Transverse colon (tissue), 4 donors: ENCODE measurements around the gene RUSC1. TPM values are rescaled to one million over a fixed set of nuclear protein-coding genes. Genes with fewer than 3 reads are reported as not detected.

Experiments used
- DNase-seq: peaks from one replicate; pipeline ENCODE4 v3.0.0-alpha.2; 2019
- H3K27ac ChIP-seq, 4 donors: fragments of 200-600 bp; sonication (generic); 2 replicates each; pipeline ENCODE4 v1.5.1; 2016 to 2018; ENCODE audit warnings: inconsistent platforms in 4 of 4
- H3K27me3 ChIP-seq: fragments of 200-600 bp; sonication (generic); 2 replicates; pipeline ENCODE4 v1.5.1; 2017; ENCODE audit warnings: inconsistent platforms
- H3K36me3 ChIP-seq, 4 donors: fragments of 200-600 bp; sonication (generic); 2 replicates each; pipeline ENCODE4 v1.5.1; 2017 to 2019; ENCODE audit warnings: inconsistent platforms in 4 of 4
- H3K4me1 ChIP-seq, 4 donors: fragments of 200-600 bp; sonication (generic); 2 replicates each; pipeline ENCODE4 v1.5.1; 2017 to 2020; ENCODE audit warnings: inconsistent platforms in 4 of 4
- H3K4me3 ChIP-seq, 4 donors: fragments of 200-600 bp; sonication (generic); 1 replicate in 1 of 4; 2 replicates in 3 of 4; pipeline versions ENCODE4 v1.5.1 to v1.6.1; 2017 to 2019; ENCODE audit warnings: inconsistent platforms in 4 of 4
- H3K9me3 ChIP-seq, 2 donors: fragments of 200-600 bp; sonication (generic); 2 replicates each; pipeline ENCODE4 v1.5.1; 2017 to 2019; ENCODE audit warnings: inconsistent platforms in 2 of 2
- CTCF ChIP-seq, 5 experiments: fragments of 200-600 bp in 3 of 5; fragments of 450-650 bp in 2 of 5; sonication (generic) in 3 of 5; IDR thresholded peaks; 1 replicate in 2 of 5; 2 replicates in 3 of 5; pipeline ENCODE4 v1.5.1; 2016 to 2017; ENCODE audit warnings: antibody characterized with exemption in 5 of 5, inconsistent platforms in 3 of 5, mild to moderate bottlenecking in 2 of 5, moderate library complexity in 1 of 5
- EP300 ChIP-seq: sonication (generic); formaldehyde crosslinking; IDR thresholded peaks from one replicate; pipeline ENCODE4 v1.6.1; 2017; ENCODE audit warnings: antibody characterized with exemption, low read depth
- POLR2A ChIP-seq: fragments of 450-650 bp; IDR thresholded peaks from one replicate; pipeline ENCODE4 v1.6.1; 2016; ENCODE audit warnings: antibody characterized with exemption, mild to moderate bottlenecking, moderate library complexity
- POLR2AphosphoS5 ChIP-seq, 3 donors: sonication (generic); formaldehyde crosslinking; IDR thresholded peaks; one replicate each; pipeline ENCODE4 v1.6.1; 2016; ENCODE audit warnings: antibody characterized with exemption in 3 of 3
- WGBS, 2 donors: methylation state at CpG; one replicate each; pipeline ENCODE4 v1.1.5; 2018; ENCODE audit warnings: low coverage in 1 of 2; 5-methylcytosine and 5-hydroxymethylcytosine counted together
- in situ Hi-C, 4 donors: fragments of 200-750 bp; cut with MboI; loops; one replicate each; pipeline versions ENCODE4 v1.15.0 to v1.15.1; 2017; ENCODE audit warnings: low sequenced_read_pairs in 3 of 4, low pct_ligation_motif_present in 1 of 4, low pct_unique_long_range_greater_than_20kb in 1 of 4
- intact Hi-C: fragments of 100-400 bp; cut with DNase I; formaldehyde crosslinking; loops from one replicate; pipeline ENCODE4 v1.15.1; 2023; ENCODE audit warnings: low total_unique reads
- total RNA-seq, 4 donors: library from RNA; depleted of rRNA; stranded (reverse); fragments of >200 nt; gene quantifications; one replicate each; pipeline ENCODE4 v1.1.0, GENCODE V29; 2016

The RUSC1 gene
- total RNA-seq, 4 donors from 2014 or later, result 43.4 to 121 (median 65.5) TPM

- Histone ChIP-seq H3K36me3 (no peaks in the 10 kb centered on the region), H3K9me3 (no peaks in the 10 kb centered on the region), H3K27ac (peak within 1 kb of the TSS; percentile 85 to 86 (median 85)), H3K27me3 (no peaks in the 10 kb centered on the region), H3K4me3 (peak within 1 kb of the TSS; percentile 56 to 90 (median 70)), H3K4me1 (peaks cover 7 to 28% (median 23%) of the 10 kb centered on the region in 4 donors)
- no peak for TF ChIP-seq EP300
- peak; percentile 11 to 79 (median 58) for TF ChIP-seq CTCF (IDR thresholded peaks at IDR 0.05)
- TF ChIP-seq POLR2A, result no peak
- TF ChIP-seq POLR2AphosphoS5 (IDR thresholded peaks at IDR 0.05), result peak in 1 of 3 donors; percentile 9
- peak; percentile 99 for DNase-seq
- intact Hi-C loops (loop anchor here (5.0 kb wide), 1 partner anchor 45 kb away; the partner anchor contains the start of gene RUSC1), in situ Hi-C loops (loop anchor here in 3 of 4 donors (5.0 to 10.0 kb wide), 2 partner anchors 45 to 48 kb away; partner anchors contain the start of gene RUSC1 (in 3 of the 3))
- 1 to 8% methylated on average over 6 to 50 of the region's 68 CpGs for WGBS, 2 donors
Observed at GRCh38 chr1:155277070-155277901, 43.4 kb upstream of the RUSC1 start, which contains the start of gene HCN3. HCN3 (plus strand) TSS chr1:155277463; CDS start chr1:155277591, 128 bp downstream.

GRCh38 chr1:155277902-155278688, 42.6 kb upstream of the RUSC1 start:
- 0% methylated on average over 27 of the region's 29 CpGs; no CpG with 5 or more reads in 1 of the 2 donors for WGBS, 2 donors

DNA sequence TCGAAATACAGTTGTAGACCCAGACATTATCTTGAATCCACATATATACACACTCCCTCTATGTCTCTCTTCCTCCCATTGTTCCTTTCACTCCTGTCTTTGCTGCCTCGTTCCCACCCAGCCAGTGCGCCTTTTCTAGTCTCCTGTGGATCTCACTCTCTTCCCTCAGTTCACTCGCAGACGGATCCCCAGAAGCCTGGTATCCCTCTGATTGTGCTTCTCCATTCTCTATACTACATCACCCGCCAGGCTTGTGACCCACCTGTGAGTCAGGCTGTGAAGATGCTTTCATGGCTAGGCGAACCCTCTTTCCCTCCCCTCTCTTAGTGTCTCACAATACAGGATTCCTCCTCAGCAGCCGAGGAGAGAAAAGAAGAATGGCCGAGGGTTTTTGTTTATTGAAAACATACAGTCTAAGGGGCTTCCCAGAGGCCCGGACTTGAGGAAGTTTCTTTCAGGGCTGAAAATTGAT, 42.0 kb upstream of the RUSC1 start:
- no peak for DNase-seq
- no peak for TF ChIP-seq POLR2AphosphoS5 (IDR thresholded peaks at IDR 0.05)
- TF ChIP-seq POLR2A, result no peak
- TF ChIP-seq EP300, result no peak
- peak in 2 of 5 experiments; percentile 0 to 2 for TF ChIP-seq CTCF (IDR thresholded peaks at IDR 0.05)
- Histone ChIP-seq H3K27me3 (no peaks in the 10 kb centered on the region), H3K4me1 (peaks cover 5 to 22% (median 18%) of the 10 kb centered on the region in 4 donors), H3K9me3 (no peaks in the 10 kb centered on the region), H3K27ac (peak overlapping the region in 1 of 4 donors; percentile 86), H3K4me3 (peak overlapping the region in 1 of 4 donors; percentile 90), H3K36me3 (no peaks in the 10 kb centered on the region)
- intact Hi-C loops (loop anchor here (5.0 kb wide), 1 partner anchor 44 kb away; the partner anchor contains the start of gene RUSC1), in situ Hi-C loops (loop anchor here in 3 of 4 donors (5.0 to 10.0 kb wide), 2 partner anchors 44 to 46 kb away; partner anchors contain the start of gene RUSC1 (in 3 of the 3))
- 59 to 63% methylated on average over 9 to 10 of the region's 10 CpGs for WGBS, 2 donors

More at GRCh38 chr1:155277902-155278688, 42.6 kb upstream of the RUSC1 start:
- TF ChIP-seq POLR2A, result no peak
- peak; percentile 16 to 61 (median 26) for TF ChIP-seq CTCF (IDR thresholded peaks at IDR 0.05)
- intact Hi-C loops, result loop anchor here (5.0 kb wide), 1 partner anchor 44 kb away; the partner anchor contains the start of gene RUSC1
- H3K27me3 ChIP-seq, result no peaks in the 10 kb centered on the region
- peak overlapping the region; percentile 56 to 90 (median 70) for H3K4me3 ChIP-seq
- peak; percentile 74 for DNase-seq
- H3K36me3 ChIP-seq, result no peaks in the 10 kb centered on the region
- no peaks in the 10 kb centered on the region for H3K9me3 ChIP-seq
- in situ Hi-C loops, result loop anchor here in 3 of 4 donors (5.0 to 10.0 kb wide), 2 partner anchors 44 to 47 kb away; partner anchors contain the start of gene RUSC1 (in 3 of the 3)
- H3K27ac ChIP-seq, result peak overlapping the region; percentile 85 to 86 (median 85)
- peaks cover 5 to 24% (median 20%) of the 10 kb centered on the region in 4 donors for H3K4me1 ChIP-seq
